A673 (cell line): Measurements from ENCODE around the gene AKR1A1.

Experiments
- EZH2 ChIP-seq: fragments of 200-600 bp; sonication (generic); IDR thresholded peaks from 2 replicates; pipeline ENCODE4 v1.6.1; 2017; ENCODE audit warnings: borderline replicate concordance, low read depth, mild to moderate bottlenecking, mixed read lengths, antibody characterized with exemption, low read length; ENCODE audit not compliant: poor library complexity, severe bottlenecking
- TF ChIP-seq, protein P1 (sequence below): fragments of 300-800, 200-600 bp; sonication (generic); conservative IDR thresholded peaks from 2 replicates; pipeline ENCODE4 v1.5.1; 2017; ENCODE audit warnings: low read depth, mild to moderate bottlenecking, antibody characterized with exemption, low read length, moderate library complexity, mixed read lengths

DNA sequence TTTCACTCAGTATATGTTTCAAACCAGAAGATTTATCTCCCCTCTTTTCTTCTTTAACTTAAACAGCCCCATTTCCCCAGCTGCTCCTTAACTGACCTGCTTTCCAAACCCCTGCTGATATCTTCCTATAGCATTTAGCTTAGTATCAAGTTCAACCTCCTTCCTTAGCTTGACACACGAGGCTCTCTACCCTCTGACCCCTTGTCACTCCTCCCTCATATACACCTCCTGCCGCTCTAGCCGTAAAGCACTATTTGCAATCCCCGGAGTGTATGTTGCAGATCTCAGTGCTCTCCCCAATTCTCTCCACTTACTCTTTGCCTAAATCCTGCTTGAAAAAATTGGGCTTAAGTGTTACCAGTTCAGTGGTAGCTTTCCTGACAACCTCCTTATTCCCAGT is 13.7 kb upstream of the AKR1A1 start:
- TF ChIP-seq, protein P1, sequence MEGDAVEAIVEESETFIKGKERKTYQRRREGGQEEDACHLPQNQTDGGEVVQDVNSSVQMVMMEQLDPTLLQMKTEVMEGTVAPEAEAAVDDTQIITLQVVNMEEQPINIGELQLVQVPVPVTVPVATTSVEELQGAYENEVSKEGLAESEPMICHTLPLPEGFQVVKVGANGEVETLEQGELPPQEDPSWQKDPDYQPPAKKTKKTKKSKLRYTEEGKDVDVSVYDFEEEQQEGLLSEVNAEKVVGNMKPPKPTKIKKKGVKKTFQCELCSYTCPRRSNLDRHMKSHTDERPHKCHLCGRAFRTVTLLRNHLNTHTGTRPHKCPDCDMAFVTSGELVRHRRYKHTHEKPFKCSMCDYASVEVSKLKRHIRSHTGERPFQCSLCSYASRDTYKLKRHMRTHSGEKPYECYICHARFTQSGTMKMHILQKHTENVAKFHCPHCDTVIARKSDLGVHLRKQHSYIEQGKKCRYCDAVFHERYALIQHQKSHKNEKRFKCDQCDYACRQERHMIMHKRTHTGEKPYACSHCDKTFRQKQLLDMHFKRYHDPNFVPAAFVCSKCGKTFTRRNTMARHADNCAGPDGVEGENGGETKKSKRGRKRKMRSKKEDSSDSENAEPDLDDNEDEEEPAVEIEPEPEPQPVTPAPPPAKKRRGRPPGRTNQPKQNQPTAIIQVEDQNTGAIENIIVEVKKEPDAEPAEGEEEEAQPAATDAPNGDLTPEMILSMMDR, result no peak
- no peak for TF ChIP-seq EZH2
